Chondrocyte (in vitro differentiated cells): ENCODE measurements around the gene LRRC3. TPM values are rescaled to one million over a fixed set of nuclear protein-coding genes. Genes with fewer than 3 reads are reported as not detected.

ENCODE experiments used
- DNase-seq: peaks from one replicate; pipeline ENCODE4 v3.0.0; 2021; ENCODE audit warnings: mixed read lengths, low spot score
- H3K27ac Mint-ChIP-seq: one replicate; pipeline ENCODE4 v1.8.0; 2021; ENCODE audit warnings: mild to moderate bottlenecking, moderate library complexity, mixed read lengths; ENCODE audit not compliant: unreplicated experiment
- H3K27me3 Mint-ChIP-seq: 2 replicates; pipeline ENCODE4 v1.8.0; 2021; ENCODE audit warnings: low read depth, mixed read lengths
- H3K36me3 Mint-ChIP-seq: 2 replicates; pipeline ENCODE4 v1.8.0; 2021; ENCODE audit warnings: low read depth, mixed read lengths
- H3K4me1 Mint-ChIP-seq: 2 replicates; pipeline ENCODE4 v1.8.0; 2021; ENCODE audit warnings: low read depth, mild to moderate bottlenecking, mixed read lengths
- H3K4me3 Mint-ChIP-seq: one replicate; pipeline ENCODE4 v1.8.0; 2021; ENCODE audit warnings: mild to moderate bottlenecking, moderate library complexity, mixed read lengths; ENCODE audit not compliant: unreplicated experiment
- H3K9me3 Mint-ChIP-seq: 2 replicates; pipeline ENCODE4 v1.8.0; 2021; ENCODE audit warnings: low read depth, mixed read lengths
- total RNA-seq: library from RNA; stranded (reverse); gene quantifications from 3 replicates; pipeline ENCODE4 v1.2.1, GENCODE V29; 2021
- TF ChIP-seq, protein P1 (sequence below): fragments of 200-600 bp; sonication (generic); IDR thresholded peaks from 2 replicates; pipeline ENCODE4 v1.5.0; 2021; ENCODE audit warnings: antibody characterized with exemption, mild to moderate bottlenecking, moderate library complexity

LRRC3 gene
- total RNA-seq, 1 donor from 2014 or later: 8.0 TPM

DNA sequence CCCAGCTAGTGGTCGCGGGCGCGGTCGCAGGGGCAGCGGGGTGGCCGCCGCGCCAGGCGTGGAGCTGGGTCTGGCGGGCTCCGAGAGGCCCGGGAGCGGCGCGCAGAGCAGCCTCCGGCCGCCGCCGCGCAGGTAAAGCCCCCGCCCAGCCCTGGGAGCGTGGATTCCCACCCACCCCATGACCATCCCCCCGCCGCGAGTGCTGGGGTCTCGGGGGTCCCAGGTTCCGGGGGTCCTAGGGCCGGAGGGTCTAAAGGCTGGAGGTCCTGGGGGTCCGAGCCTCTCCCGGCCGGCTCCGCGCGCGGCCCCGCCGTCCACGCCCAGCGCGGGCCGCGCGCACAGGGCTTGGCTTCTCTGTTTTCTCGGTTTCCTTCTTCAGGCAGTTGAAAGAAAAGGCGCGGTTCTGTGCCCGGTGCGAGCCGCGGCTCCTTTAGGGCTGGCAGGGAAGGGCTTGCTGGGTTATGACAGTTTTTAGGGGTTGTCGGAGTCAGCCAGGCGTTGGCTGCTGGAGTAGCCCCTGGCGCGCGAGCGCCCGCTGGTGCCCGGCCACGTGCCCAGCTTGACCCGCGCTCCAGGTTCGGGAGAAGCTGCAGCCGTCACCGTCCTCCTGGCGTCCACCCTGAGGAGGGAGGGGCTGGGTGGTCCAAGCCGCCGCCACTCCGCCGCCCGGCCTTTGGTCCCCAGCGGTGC lies 359 bp downstream of the LRRC3 start:
- H3K4me1 Mint-ChIP-seq: no peaks in the 10 kb centered on the region
- no peak for DNase-seq
- peaks cover 18% of the 10 kb centered on the region for H3K27me3 Mint-ChIP-seq
- H3K36me3 Mint-ChIP-seq: peaks cover 2% of the 10 kb centered on the region
- peak overlapping the region; percentile 77 for H3K4me3 Mint-ChIP-seq
- H3K27ac Mint-ChIP-seq: no peak overlapping the region
- peaks cover 17% of the 10 kb centered on the region for H3K9me3 Mint-ChIP-seq
- TF ChIP-seq, protein P1, sequence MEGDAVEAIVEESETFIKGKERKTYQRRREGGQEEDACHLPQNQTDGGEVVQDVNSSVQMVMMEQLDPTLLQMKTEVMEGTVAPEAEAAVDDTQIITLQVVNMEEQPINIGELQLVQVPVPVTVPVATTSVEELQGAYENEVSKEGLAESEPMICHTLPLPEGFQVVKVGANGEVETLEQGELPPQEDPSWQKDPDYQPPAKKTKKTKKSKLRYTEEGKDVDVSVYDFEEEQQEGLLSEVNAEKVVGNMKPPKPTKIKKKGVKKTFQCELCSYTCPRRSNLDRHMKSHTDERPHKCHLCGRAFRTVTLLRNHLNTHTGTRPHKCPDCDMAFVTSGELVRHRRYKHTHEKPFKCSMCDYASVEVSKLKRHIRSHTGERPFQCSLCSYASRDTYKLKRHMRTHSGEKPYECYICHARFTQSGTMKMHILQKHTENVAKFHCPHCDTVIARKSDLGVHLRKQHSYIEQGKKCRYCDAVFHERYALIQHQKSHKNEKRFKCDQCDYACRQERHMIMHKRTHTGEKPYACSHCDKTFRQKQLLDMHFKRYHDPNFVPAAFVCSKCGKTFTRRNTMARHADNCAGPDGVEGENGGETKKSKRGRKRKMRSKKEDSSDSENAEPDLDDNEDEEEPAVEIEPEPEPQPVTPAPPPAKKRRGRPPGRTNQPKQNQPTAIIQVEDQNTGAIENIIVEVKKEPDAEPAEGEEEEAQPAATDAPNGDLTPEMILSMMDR: peak; percentile 60

DNA sequence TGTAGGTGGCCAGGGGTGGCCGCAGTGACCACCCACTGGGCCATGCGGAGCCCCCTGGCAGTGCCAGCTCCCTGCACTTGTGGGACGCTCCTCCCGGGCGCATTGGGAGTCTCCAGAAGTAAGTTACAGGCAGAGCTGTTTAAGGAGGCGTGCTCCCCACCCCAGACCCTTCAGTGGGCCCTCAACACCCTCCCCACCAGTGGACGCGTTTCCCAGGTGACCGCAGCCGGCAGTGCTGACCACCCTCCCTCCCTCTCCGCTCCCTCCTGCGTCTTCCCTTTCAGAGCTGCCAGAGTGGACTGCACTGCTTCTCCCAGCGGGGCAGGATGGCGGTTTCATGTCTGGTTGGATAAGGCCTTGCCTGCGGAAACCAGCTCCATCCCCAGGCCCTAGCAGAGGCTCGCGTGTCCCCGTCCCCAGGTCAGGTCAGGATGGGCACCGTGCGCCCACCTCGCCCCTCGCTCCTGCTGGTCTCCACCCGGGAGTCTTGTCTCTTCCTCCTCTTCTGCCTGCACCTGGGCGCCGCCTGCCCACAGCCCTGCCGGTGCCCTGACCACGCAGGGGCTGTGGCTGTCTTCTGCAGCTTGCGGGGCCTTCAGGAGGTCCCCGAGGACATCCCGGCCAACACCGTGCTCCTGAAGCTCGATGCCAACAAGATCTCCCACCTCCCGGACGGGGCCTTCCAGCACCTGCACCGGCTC lies 1.1 kb downstream of the LRRC3 start:
- H3K4me3 Mint-ChIP-seq: peak overlapping the region; percentile 77
- H3K4me1 Mint-ChIP-seq: no peaks in the 10 kb centered on the region
- DNase-seq: peak; percentile 93
- peaks cover 2% of the 10 kb centered on the region for H3K36me3 Mint-ChIP-seq
- H3K27me3 Mint-ChIP-seq: peaks cover 12% of the 10 kb centered on the region
- H3K27ac Mint-ChIP-seq: no peak overlapping the region
- H3K9me3 Mint-ChIP-seq: peaks cover 17% of the 10 kb centered on the region
- TF ChIP-seq, protein P1: peak; percentile 11

DNA sequence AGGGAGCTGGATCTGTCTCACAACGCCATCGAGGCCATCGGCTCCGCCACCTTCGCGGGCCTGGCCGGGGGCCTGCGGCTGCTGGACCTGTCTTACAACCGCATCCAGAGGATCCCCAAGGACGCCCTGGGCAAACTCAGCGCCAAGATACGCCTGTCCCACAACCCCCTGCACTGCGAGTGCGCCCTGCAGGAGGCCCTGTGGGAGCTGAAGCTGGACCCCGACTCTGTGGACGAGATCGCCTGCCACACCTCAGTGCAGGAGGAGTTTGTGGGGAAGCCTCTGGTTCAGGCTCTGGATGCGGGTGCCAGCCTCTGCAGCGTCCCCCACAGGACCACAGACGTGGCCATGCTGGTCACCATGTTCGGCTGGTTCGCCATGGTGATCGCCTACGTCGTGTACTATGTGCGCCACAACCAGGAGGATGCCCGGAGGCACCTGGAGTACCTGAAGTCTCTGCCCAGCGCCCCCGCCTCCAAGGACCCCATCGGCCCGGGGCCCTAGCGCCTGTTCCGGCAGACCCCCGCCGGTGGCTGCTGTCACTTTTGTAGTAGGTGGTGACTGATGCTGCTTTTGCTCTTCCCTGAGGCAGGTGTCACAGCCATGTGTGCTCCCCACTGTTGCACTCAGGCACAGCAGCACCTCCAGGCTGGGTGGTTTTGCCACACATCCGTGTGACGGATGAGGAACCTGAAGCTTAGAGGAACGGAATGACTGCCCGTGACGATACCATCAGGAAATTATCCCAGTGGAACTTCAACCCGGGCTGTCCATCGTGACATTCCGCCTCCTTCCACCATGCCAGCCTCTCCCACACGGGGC lies 1.8 kb downstream of the LRRC3 start:
- peak overlapping the region; percentile 59 for H3K4me3 Mint-ChIP-seq
- H3K27me3 Mint-ChIP-seq: peaks cover 5% of the 10 kb centered on the region
- H3K4me1 Mint-ChIP-seq: no peaks in the 10 kb centered on the region
- no peak overlapping the region for H3K27ac Mint-ChIP-seq
- H3K36me3 Mint-ChIP-seq: peaks cover 2% of the 10 kb centered on the region
- H3K9me3 Mint-ChIP-seq: peaks cover 13% of the 10 kb centered on the region
- TF ChIP-seq, protein P1: no peak
- peak; percentile 91 for DNase-seq

DNA sequence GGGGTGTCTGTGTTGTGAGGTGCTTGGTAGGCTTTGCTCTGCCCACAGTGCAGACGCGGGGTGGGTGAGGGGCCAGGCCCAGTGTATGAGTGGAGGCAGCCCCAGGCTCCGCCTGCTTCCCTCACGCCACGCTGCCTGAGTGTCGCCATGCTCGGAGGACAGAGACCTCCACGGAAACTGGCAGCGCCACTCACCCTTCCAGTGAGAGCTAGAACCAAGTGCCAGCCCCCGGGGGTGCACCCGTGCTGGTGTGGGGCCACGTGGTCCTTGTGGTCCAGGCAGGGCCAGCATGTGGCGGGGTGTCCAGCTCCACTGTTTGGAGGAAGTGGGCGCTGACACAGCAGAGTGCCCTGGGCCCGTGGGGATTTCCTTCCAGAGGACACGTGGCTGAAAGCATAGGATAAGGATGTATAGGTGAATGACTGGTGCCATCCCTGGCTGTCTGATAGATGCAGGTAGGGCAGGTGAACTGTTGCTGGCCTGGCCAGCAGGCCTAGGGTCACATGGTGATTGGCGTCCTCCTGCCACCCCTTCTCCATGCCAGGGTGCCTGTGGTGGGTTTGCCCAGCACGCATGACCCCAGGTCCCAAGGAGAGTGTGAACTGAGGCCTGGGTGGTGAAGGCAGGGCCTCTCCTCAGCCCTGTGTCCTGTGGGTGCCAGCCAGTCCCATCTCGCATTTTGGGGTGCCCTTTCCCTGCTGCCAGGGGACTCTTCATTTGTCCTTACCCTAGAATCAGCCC lies 3.8 kb downstream of the LRRC3 start:
- TF ChIP-seq, protein P1: no peak
- peak; percentile 86 for DNase-seq
- H3K9me3 Mint-ChIP-seq: no peaks in the 10 kb centered on the region
- H3K36me3 Mint-ChIP-seq: peaks cover 5% of the 10 kb centered on the region
- H3K27me3 Mint-ChIP-seq: no peaks in the 10 kb centered on the region
- H3K27ac Mint-ChIP-seq: no peak overlapping the region
- no peaks in the 10 kb centered on the region for H3K4me1 Mint-ChIP-seq
- no peak overlapping the region for H3K4me3 Mint-ChIP-seq
